Esophagus (tissue), 2 donors: ENCODE measurements around the gene IZUMO2. TPM values are rescaled to one million over a fixed set of nuclear protein-coding genes. Genes with fewer than 3 reads are reported as not detected.
"Not testable (repeated sequence)": the region's sequence is repeated elsewhere in the genome, so short reads cannot be mapped to it uniquely, and the experiment has no call there.

Experiments used
- H3K27ac ChIP-seq, 2 donors: one replicate each; pipeline ENCODE4 v1.5.1; 2013; ENCODE audit warnings: low read depth in 2 of 2, mild to moderate bottlenecking in 2 of 2, inconsistent platforms in 1 of 2, low read length in 1 of 2, moderate library complexity in 1 of 2
- H3K27me3 ChIP-seq, 2 donors: one replicate each; pipeline ENCODE4 v1.6.1; 2013; ENCODE audit warnings: low read length in 2 of 2, control low read depth in 1 of 2, mild to moderate bottlenecking in 1 of 2; ENCODE audit not compliant: insufficient read depth in 2 of 2, control insufficient read depth in 1 of 2
- H3K36me3 ChIP-seq, 2 donors: one replicate each; pipeline ENCODE4 v1.6.1; 2013; ENCODE audit warnings: low read length in 1 of 2; ENCODE audit not compliant: control insufficient read depth in 2 of 2, insufficient read depth in 2 of 2
- H3K4me1 ChIP-seq, 2 donors: one replicate each; pipeline ENCODE4 v1.6.1; 2013; ENCODE audit warnings: low read length in 1 of 2; ENCODE audit not compliant: control insufficient read depth in 2 of 2, insufficient read depth in 2 of 2
- H3K4me3 ChIP-seq, 2 donors: one replicate each; pipeline ENCODE4 v1.5.1; 2013; ENCODE audit warnings: low read length in 2 of 2, mild to moderate bottlenecking in 2 of 2, low read depth in 1 of 2, moderate library complexity in 1 of 2
- H3K9me3 ChIP-seq, 2 donors: one replicate each; pipeline ENCODE4 v1.6.1; 2013; ENCODE audit warnings: mild to moderate bottlenecking in 2 of 2, low read depth in 1 of 2, low read length in 1 of 2, moderate library complexity in 1 of 2; ENCODE audit not compliant: control insufficient read depth in 2 of 2, insufficient read depth in 1 of 2
- WGBS, 2 donors: extraction: QIAGEN DNeasy Blood & Tissue Kit; methylation state at CpG; one replicate each; pipeline ENCODE4 v1.1.7; 2013; 5-methylcytosine and 5-hydroxymethylcytosine counted together
- polyA plus RNA-seq, 2 donors: library from polyadenylated mRNA; stranded (reverse); fragments of 200-250 nt; gene quantifications; one replicate each; pipeline ENCODE4 v1.2.3, GENCODE V29; 2013
- donor health status: healthy with polysubstance abuse.
- donor health status: Bipolar disorder and iron deficiency.

Gene IZUMO2
- polyA plus RNA-seq, 2 donors, result not detected

DNA sequence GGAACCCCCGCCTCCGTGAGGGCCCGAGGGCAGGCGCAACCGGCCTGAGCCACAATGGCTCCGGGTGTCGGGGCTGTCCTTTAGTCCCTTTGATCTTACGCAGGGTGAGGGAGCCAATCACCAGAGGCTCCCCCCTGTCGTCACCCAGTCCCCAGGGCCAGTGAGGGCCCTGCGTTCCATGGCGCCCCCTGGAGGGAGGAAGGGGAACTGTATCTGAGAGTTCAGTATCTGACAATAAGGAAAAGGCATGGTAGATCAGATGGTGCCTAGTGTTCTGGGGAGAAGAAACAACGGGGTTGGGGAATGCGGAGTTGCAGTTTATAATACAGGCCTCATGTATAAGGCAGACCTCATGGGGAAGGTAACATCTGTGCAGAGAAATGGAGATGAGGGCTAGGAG is 59.1 kb downstream of the IZUMO2 start:
- not testable (repeated sequence) for H3K4me3 ChIP-seq, H3K36me3 ChIP-seq, H3K27ac ChIP-seq, H3K4me1 ChIP-seq, H3K9me3 ChIP-seq, H3K27me3 ChIP-seq
- no CpG with 5 or more reads among the region's 13 CpGs for WGBS, 2 donors

GRCh38 chr19:50103405-50103804 is 59.7 kb downstream of the IZUMO2 start:
- WGBS, 2 donors, result 77 to 81% methylated on average over 5 to 6 of the region's 13 CpGs
- not testable (repeated sequence) for H3K27me3 ChIP-seq, H3K27ac ChIP-seq, H3K4me3 ChIP-seq, H3K4me1 ChIP-seq, H3K9me3 ChIP-seq, H3K36me3 ChIP-seq

Other genes with a start within 250 kb of the IZUMO2 start
- gene ATF5, start 234.1 kb downstream of the IZUMO2 start, polyA plus RNA-seq, result 10 to 100 TPM; 15.5 to 24.3 TPM
- gene NUP62, start 233.8 kb downstream of the IZUMO2 start, polyA plus RNA-seq, result 10 to 100 TPM; 16.5 to 21.4 TPM
- gene SIGLEC11, start 202.1 kb downstream of the IZUMO2 start, polyA plus RNA-seq, result under 1 TPM; 0.11 to 0.16 TPM
- gene VRK3, start 137.9 kb downstream of the IZUMO2 start, polyA plus RNA-seq, result 10 to 100 TPM; 12.5 to 14.1 TPM
- gene ZNF473, start 137.3 kb downstream of the IZUMO2 start, polyA plus RNA-seq, result 1 to 10 TPM; 1.8 to 1.9 TPM
- 100 to 1,000 TPM in 1 of 2 donors, 10 to 100 TPM in 1; 72.9 to 110 TPM for gene MYH14, start 40.3 kb upstream of the IZUMO2 start, polyA plus RNA-seq
- under 1 TPM; 0.45 to 0.81 TPM for gene KCNC3, start 166.1 kb upstream of the IZUMO2 start, polyA plus RNA-seq
- gene NAPSA, start 202.4 kb upstream of the IZUMO2 start, polyA plus RNA-seq, result 1 to 10 TPM in 1 of 2 donors, under 1 TPM in 1; 0.28 to 1.5 TPM
- gene NR1H2, start 213.2 kb upstream of the IZUMO2 start, polyA plus RNA-seq, result 10 to 100 TPM; 50.3 to 55.0 TPM
- gene POLD1, start 221.1 kb upstream of the IZUMO2 start, polyA plus RNA-seq, result 10 to 100 TPM; 27.4 to 48.3 TPM